Cardiac muscle cell (in vitro differentiated cells and primary cell): Measurements from ENCODE around the gene ALG5. TPM values are rescaled to one million over a fixed set of nuclear protein-coding genes. Genes with fewer than 3 reads are reported as not detected.

ENCODE experiments used
- DNase-seq, 2 donors: peaks; one replicate each; pipeline versions ENCODE4 v3.0.0 to v3.0.0-alpha.2; 2010 to 2017; ENCODE audit warnings: low read depth in 1 of 2, low spot score in 1 of 2
- H3K27ac ChIP-seq: fragments of 200-600 bp; sonication (generic); 2 replicates; pipeline ENCODE4 v1.5.1; 2016
- H3K27me3 ChIP-seq: fragments of 200-600 bp; sonication (generic); 2 replicates; pipeline ENCODE4 v1.6.0; 2016; ENCODE audit warnings: control low read depth
- H3K36me3 ChIP-seq: fragments of 200-600 bp; sonication (generic); 2 replicates; pipeline ENCODE4 v1.5.1; 2016; ENCODE audit warnings: control low read depth
- H3K4me1 ChIP-seq: fragments of 200-600 bp; sonication (generic); 2 replicates; pipeline ENCODE4 v1.8.1; 2017; ENCODE audit warnings: low read depth, mild to moderate bottlenecking, mixed run types
- H3K4me3 ChIP-seq: fragments of 200-600 bp; sonication (generic); 2 replicates; pipeline ENCODE4 v1.5.1; 2016; ENCODE audit warnings: mild to moderate bottlenecking
- H3K9me3 ChIP-seq: fragments of 200-600 bp; sonication (generic); 2 replicates; pipeline ENCODE4 v1.5.1; 2017; ENCODE audit warnings: low read depth, mild to moderate bottlenecking, control low read depth
- polyA plus RNA-seq: library from polyadenylated mRNA; unstranded; fragments of >200 nt; fragmentation: Nextera tagmentation; extraction: Ambion mirVana; gene quantifications from 2 replicates; pipeline ENCODE4 v1.2.1, GENCODE V29; 2016
- total RNA-seq: library from RNA; depleted of rRNA; stranded (reverse); fragments of >200 nt; gene quantifications from 2 replicates; pipeline ENCODE4 v1.2.3, GENCODE V29; 2016
- TF ChIP-seq, protein P1 (sequence below): IDR thresholded peaks from 2 replicates; pipeline ENCODE4 v1.5.1; 2012; ENCODE audit warnings: low read depth, mild to moderate bottlenecking, low read length

The ALG5 gene
- total and polyA plus RNA-seq, 2 experiments from 2014 or later, result 15.1 to 56.0 TPM

DNA sequence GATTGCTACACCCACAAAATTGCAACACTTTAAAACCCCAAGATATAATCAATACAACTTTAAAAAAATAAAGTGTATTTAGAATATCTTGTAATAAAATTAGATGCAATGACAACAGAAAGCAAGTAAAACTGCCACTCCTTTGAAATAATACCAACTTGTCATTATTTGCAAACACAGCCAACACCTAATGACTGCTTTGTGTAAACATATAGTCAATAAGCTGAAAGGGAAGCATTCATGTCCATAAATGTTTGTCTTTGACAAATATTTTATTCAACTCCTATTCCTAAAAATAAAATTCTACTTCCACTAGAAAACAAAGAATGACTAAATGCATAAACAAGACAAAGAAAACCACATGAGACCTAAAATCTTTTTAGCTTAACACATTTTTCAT lies 85.7 kb downstream of the ALG5 start:
- H3K9me3 ChIP-seq, result no peaks in the 10 kb centered on the region
- no peaks in the 10 kb centered on the region for H3K27me3 ChIP-seq
- no peak for DNase-seq
- peak overlapping the region; percentile 63 for H3K27ac ChIP-seq
- peaks cover 60% of the 10 kb centered on the region for H3K4me1 ChIP-seq
- H3K36me3 ChIP-seq, result no peaks in the 10 kb centered on the region
- H3K4me3 ChIP-seq, result no peak overlapping the region
- TF ChIP-seq, protein P1, sequence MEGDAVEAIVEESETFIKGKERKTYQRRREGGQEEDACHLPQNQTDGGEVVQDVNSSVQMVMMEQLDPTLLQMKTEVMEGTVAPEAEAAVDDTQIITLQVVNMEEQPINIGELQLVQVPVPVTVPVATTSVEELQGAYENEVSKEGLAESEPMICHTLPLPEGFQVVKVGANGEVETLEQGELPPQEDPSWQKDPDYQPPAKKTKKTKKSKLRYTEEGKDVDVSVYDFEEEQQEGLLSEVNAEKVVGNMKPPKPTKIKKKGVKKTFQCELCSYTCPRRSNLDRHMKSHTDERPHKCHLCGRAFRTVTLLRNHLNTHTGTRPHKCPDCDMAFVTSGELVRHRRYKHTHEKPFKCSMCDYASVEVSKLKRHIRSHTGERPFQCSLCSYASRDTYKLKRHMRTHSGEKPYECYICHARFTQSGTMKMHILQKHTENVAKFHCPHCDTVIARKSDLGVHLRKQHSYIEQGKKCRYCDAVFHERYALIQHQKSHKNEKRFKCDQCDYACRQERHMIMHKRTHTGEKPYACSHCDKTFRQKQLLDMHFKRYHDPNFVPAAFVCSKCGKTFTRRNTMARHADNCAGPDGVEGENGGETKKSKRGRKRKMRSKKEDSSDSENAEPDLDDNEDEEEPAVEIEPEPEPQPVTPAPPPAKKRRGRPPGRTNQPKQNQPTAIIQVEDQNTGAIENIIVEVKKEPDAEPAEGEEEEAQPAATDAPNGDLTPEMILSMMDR, result no peak

DNA sequence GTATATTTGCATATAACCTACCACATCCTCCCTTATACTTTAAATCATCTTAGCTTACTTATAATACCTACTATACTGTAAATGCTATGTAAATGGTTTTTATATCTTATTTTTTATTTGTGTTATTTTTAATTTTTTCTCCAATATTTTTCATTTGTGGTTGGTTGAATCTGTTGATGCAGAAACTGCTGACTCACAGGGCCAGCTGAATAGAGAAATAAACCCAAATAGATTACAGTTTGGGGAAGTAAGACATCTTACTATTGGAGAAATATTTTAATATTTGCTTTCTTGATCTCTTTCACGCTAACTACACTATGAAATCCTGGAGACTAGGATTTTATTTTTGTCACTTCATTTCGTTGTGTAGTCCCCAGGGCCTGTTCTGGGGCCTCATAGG lies 86.2 kb downstream of the ALG5 start:
- Histone ChIP-seq H3K4me3 (no peak overlapping the region), H3K27me3 (no peaks in the 10 kb centered on the region), H3K4me1 (peaks cover 56% of the 10 kb centered on the region), H3K36me3 (no peaks in the 10 kb centered on the region), H3K9me3 (no peaks in the 10 kb centered on the region), H3K27ac (no peak overlapping the region)
- DNase-seq, result no peak
- TF ChIP-seq, protein P1, result no peak

DNA sequence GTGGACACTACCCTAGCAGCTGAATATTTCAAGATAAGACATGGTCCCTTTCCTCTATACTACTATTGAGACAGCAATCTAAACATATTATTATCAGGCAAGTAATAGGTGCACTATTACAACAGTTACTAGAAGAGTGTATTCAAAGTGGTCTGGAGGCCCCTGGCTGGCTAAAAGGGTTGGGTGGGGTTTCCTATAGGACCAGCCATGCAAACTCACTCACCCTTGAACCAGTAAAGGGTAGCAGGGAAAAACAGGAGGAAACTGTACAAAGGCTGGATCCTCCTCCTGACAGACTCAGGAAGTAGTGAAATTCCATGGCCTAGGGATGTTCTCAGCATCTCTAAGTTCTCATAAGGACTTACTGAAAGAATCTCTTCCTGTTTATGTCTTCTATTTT lies 86.8 kb downstream of the ALG5 start:
- DNase-seq, result no peak
- H3K4me3 ChIP-seq, result no peak overlapping the region

DNA sequence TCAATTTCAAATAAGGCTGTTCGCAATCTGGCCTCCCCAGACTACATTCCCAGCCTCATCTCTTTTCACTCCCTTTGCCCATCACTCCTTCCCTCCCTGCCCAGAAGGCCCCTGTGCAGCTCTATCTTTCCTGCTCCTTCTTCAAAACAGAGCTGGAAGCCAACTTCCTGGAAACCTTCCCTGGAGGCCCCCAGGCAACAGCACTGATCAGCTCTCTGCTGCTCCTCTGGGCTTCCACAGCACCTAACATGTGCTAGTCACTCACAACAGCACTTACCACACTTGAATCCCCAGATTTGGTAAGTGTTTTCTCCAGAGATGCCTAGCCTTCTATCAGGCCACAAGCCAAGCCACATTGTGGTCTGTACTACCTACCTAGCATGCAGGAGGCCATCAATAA lies 88.6 kb downstream of the ALG5 start:
- TF ChIP-seq, protein P1, result no peak
- peaks cover 33% of the 10 kb centered on the region for H3K4me1 ChIP-seq
- DNase-seq, result no peak
- no peak overlapping the region for H3K4me3 ChIP-seq
- H3K27ac ChIP-seq, result no peak overlapping the region
- no peaks in the 10 kb centered on the region for H3K36me3 ChIP-seq
- H3K27me3 ChIP-seq, result no peaks in the 10 kb centered on the region
- no peaks in the 10 kb centered on the region for H3K9me3 ChIP-seq

More for the DNA sequence above, 86.8 kb downstream of the ALG5 start:
- peaks cover 52% of the 10 kb centered on the region for H3K4me1 ChIP-seq
- TF ChIP-seq, protein P1, result no peak
- H3K27me3 ChIP-seq, result no peaks in the 10 kb centered on the region
- H3K36me3 ChIP-seq, result no peaks in the 10 kb centered on the region
- H3K27ac ChIP-seq, result no peak overlapping the region
- H3K9me3 ChIP-seq, result no peaks in the 10 kb centered on the region

DNA sequence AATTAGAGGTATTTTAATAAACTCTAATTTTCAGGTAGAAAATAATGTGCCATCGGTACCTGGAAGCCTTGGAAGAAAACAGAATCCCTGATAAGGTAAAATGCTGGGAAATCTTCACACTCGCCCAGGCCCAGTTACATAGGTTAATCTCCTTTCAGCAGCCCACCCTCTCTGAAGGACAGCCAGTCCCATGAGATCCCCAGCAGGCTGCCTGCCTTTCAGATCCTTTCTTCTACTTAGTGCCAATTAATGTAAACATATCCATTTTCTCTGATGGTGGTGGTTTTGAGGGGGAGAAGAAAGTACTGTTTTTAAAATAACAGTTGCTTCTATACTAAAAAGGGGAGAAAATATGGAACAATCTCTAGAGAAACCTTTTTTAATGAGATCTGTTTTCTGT lies 91.3 kb downstream of the ALG5 start:
- H3K9me3 ChIP-seq, result no peaks in the 10 kb centered on the region
- no peak for DNase-seq
- TF ChIP-seq, protein P1, result no peak
- H3K36me3 ChIP-seq, result no peaks in the 10 kb centered on the region
- H3K4me1 ChIP-seq, result peaks cover 11% of the 10 kb centered on the region
- H3K4me3 ChIP-seq, result no peak overlapping the region
- peak overlapping the region; percentile 12 for H3K27ac ChIP-seq
- H3K27me3 ChIP-seq, result no peaks in the 10 kb centered on the region

DNA sequence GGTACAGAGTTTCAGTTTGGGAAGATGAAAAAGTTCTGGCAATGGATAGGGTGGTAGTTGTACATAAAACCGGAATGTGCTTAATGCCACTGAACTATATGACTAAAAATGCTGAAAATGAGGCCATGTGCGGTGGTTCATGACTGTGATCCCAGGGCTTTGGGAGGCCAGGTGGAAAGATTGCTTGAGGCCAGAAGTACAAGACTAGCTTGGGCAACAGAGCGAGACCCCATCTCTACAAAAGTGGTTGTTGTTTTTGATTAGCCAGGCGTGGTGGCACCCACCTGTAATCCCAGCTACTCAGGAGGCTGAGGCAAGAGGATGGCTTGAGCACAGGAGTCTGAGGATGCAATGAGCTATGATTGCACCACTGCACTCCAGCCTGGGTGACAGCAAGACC lies 91.9 kb downstream of the ALG5 start:
- no peaks in the 10 kb centered on the region for H3K27me3 ChIP-seq
- no peaks in the 10 kb centered on the region for H3K9me3 ChIP-seq
- H3K4me1 ChIP-seq, result peaks cover 6% of the 10 kb centered on the region
- H3K27ac ChIP-seq, result no peak overlapping the region
- TF ChIP-seq, protein P1, result no peak
- H3K4me3 ChIP-seq, result no peak overlapping the region
- no peaks in the 10 kb centered on the region for H3K36me3 ChIP-seq
- no peak for DNase-seq
